Kidney (tissue), 14 donors: ENCODE results near the gene NCOR1. TPM values are rescaled to one million over a fixed set of nuclear protein-coding genes. Genes with fewer than 3 reads are reported as not detected.
"Not testable (repeated sequence)": the region's sequence is repeated elsewhere in the genome, so short reads cannot be mapped to it uniquely, and the experiment has no call there.

Experiments
- DNase-seq, 5 donors: peaks; one replicate each; pipeline ENCODE4 v3.0.0-alpha.2; 2013 to 2020
- FAIRE-seq: peaks from 2 replicates; lab custom pipeline; 2012; peaks lifted over from hg19 to GRCh38; lab: Jason Lieb, UNC
- H3K27ac ChIP-seq, 2 donors: one replicate each; pipeline ENCODE4 v1.7.0; 2013; ENCODE audit warnings: low read depth in 2 of 2, low read length in 2 of 2, inconsistent platforms in 1 of 2
- H3K27me3 ChIP-seq: one replicate; pipeline ENCODE4 v1.7.1; 2013; ENCODE audit warnings: low read length, inconsistent platforms; ENCODE audit not compliant: control insufficient read depth, insufficient read depth
- H3K36me3 ChIP-seq, 3 donors: one replicate each; pipeline versions ENCODE4 v1.7.0 to v1.7.1; 2013; ENCODE audit warnings: low read length in 3 of 3, control low read depth in 1 of 3, inconsistent platforms in 1 of 3; ENCODE audit not compliant: insufficient read depth in 3 of 3, control insufficient read depth in 2 of 3
- H3K4me1 ChIP-seq, 3 donors: one replicate each; pipeline versions ENCODE4 v1.7.0 to v1.7.1; 2013; ENCODE audit warnings: low read length in 3 of 3, inconsistent platforms in 1 of 3, low read depth in 1 of 3; ENCODE audit not compliant: control insufficient read depth in 2 of 3, insufficient read depth in 2 of 3
- H3K4me3 ChIP-seq, 3 donors: one replicate each; pipeline versions ENCODE4 v1.7.0 to v1.8.1; 2013; ENCODE audit warnings: low read length in 3 of 3, control low read depth in 1 of 3, inconsistent platforms in 1 of 3
- H3K9ac ChIP-seq, 3 donors: one replicate each; pipeline versions ENCODE4 v1.7.0 to v1.7.1; 2013; ENCODE audit warnings: low read length in 3 of 3, control low read depth in 1 of 3, inconsistent platforms in 1 of 3
- H3K9me3 ChIP-seq, 3 donors: one replicate each; pipeline versions ENCODE4 v1.7.0 to v1.7.1; 2013; ENCODE audit warnings: low read length in 3 of 3, control low read depth in 1 of 3, inconsistent platforms in 1 of 3; ENCODE audit not compliant: control insufficient read depth in 2 of 3, insufficient read depth in 1 of 3
- CTCF ChIP-seq: IDR thresholded peaks from 3 replicates; pipeline ENCODE4 v1.5.1; 2012; ENCODE audit warnings: mild to moderate bottlenecking, moderate library complexity, borderline replicate concordance; ENCODE audit not compliant: insufficient read depth; ENCODE audit errors: extremely low read depth
- intact Hi-C: fragments of 100-400 bp; cut with DNase I; formaldehyde crosslinking; loops from one replicate; pipeline ENCODE4 v1.11.1; 2022
- polyA plus RNA-seq: library from polyadenylated mRNA; stranded (reverse); fragments of 350-450 nt; fragmentation: Illumina TruSeq; extraction: RNeasy Lipid Tissue Mini Kit (QIAGEN cat#74804); gene quantifications from one replicate; pipeline ENCODE4 v1.2.3, GENCODE V29; 2014; ENCODE audit warnings: low read depth, low replicate concordance; ENCODE audit not compliant: insufficient read depth
- total RNA-seq: library from RNA; stranded (reverse); fragmentation: NEBNext Ultra II Directional; extraction: Animal tissue kit (Norgen Biotek cat#: 25700); gene quantifications from one replicate; pipeline ENCODE4 v1.2.1, GENCODE V29; 2021
- donor health status: control.
- donor health status: control.
- donor health status: control.
- donor health status: control.
- donor health status: control.
- donor health status: DM: yes; HTN: yes; CAD: no.
- donor health status: Normal renal cell carcinoma (clear cell type).

NCOR1 gene
- total and polyA plus RNA-seq, 2 donors from 2014 or later, result 44.9 to 136 TPM

DNA sequence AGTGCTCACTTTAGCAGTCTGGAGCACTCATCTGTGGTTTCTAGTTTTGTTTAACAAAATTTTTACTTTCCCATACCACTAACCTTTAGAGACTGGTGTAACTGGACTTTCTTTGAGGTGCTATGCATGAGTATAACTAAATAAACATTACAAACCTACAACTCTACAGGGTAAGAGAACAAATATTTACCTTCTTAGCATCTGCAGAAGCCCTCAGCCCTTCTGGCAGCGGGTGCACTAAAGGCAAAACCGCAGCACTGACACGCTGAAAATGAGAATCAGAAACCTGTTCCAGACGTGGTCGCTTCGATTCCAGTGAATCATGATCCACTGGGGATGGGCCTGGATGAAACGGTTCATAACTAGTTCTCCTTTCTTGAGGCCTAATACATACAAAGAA lies 43.7 kb downstream of the NCOR1 start:
- intact Hi-C loops, result no loop called here
- Histone ChIP-seq H3K27ac (no peak overlapping the region), H3K36me3 (peaks cover 0 to 13% (median 0%) of the 10 kb centered on the region in 3 donors), H3K9me3 (no peaks in the 10 kb centered on the region), H3K4me1 (no peaks in the 10 kb centered on the region), H3K4me3 (no peak overlapping the region), H3K27me3 (no peaks in the 10 kb centered on the region), H3K9ac (no peak overlapping the region)
- DNase-seq (no peak), FAIRE-seq (no peak)
- no peak for TF ChIP-seq CTCF

DNA sequence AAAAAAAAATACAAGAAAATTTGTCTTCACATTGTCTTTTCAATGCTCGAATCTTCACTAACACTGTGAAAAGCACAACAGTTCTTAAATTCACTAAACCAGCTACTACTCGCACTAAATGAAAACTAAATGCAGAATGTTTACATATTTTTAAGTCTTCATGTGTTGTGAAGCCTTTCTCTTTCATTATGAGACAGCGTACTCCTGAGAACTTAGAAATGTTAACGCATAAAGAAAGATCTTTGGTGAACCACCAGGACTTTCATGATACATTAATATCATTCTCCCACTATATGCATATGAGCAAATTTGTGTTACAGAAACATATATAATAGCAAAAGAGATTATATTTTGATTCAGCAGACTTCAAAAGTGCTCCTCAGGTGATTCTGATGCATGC lies 48.6 kb downstream of the NCOR1 start:
- intact Hi-C loops, FAIRE-seq, H3K4me3 ChIP-seq, H3K27me3 ChIP-seq, H3K4me1 ChIP-seq, H3K9me3 ChIP-seq, H3K9ac ChIP-seq, H3K27ac ChIP-seq, DNase-seq: not testable (repeated sequence)
- H3K36me3 ChIP-seq, result peaks cover 0 to 10% (median 0%) of the 10 kb centered on the region in 3 donors

- no peaks in the 10 kb centered on the region for H3K9me3 ChIP-seq
- H3K27ac ChIP-seq, result no peak overlapping the region
Observed at GRCh38 chr17:16158714-16159113, 56.6 kb downstream of the NCOR1 start.

GRCh38 chr17:16155536-16155935 lies 59.8 kb downstream of the NCOR1 start:
- H3K4me1 ChIP-seq, result peaks cover 0 to under 1% (median 0%) of the 10 kb centered on the region in 3 donors
- no peak for FAIRE-seq
- no peaks in the 10 kb centered on the region for H3K27me3 ChIP-seq
- H3K4me3 ChIP-seq, result no peak overlapping the region
- H3K36me3 ChIP-seq, result peaks cover 0 to 22% (median 8%) of the 10 kb centered on the region in 3 donors
- TF ChIP-seq CTCF, result no peak
- DNase-seq, result no peak
- H3K9me3 ChIP-seq, result no peaks in the 10 kb centered on the region
- no peak overlapping the region for H3K27ac ChIP-seq
- H3K9ac ChIP-seq, result no peak overlapping the region
- intact Hi-C loops, result no loop called here

More at GRCh38 chr17:16158714-16159113, 56.6 kb downstream of the NCOR1 start:
- H3K27me3 ChIP-seq, result no peaks in the 10 kb centered on the region
- FAIRE-seq (no peak), DNase-seq (no peak)
- intact Hi-C loops, result no loop called here
- no peak overlapping the region for H3K4me3 ChIP-seq
- H3K9ac ChIP-seq, result no peak overlapping the region
- H3K36me3 ChIP-seq, result peaks cover 0 to 10% (median 5%) of the 10 kb centered on the region in 3 donors
- TF ChIP-seq CTCF, result no peak
- no peaks in the 10 kb centered on the region for H3K4me1 ChIP-seq

- H3K9ac ChIP-seq, H3K27ac ChIP-seq, H3K4me1 ChIP-seq, FAIRE-seq, DNase-seq, H3K27me3 ChIP-seq, H3K4me3 ChIP-seq, H3K9me3 ChIP-seq, intact Hi-C loops: not testable (repeated sequence)
- peaks cover 6 to 18% (median 9%) of the 10 kb centered on the region in 3 donors for H3K36me3 ChIP-seq
Observed at GRCh38 chr17:16152326-16152725, 63.0 kb downstream of the NCOR1 start.
